GM23248 (cell line): ENCODE results near the gene MOBP.

ENCODE experiments used
- EZH2 ChIP-seq: fragments of 200-600 bp; sonication (generic); IDR thresholded peaks from 2 replicates; pipeline ENCODE4 v1.6.1; 2018; ENCODE audit warnings: antibody characterized with exemption, mild to moderate bottlenecking; ENCODE audit not compliant: insufficient read depth, poor library complexity, severe bottlenecking
- EZH2phosphoT487 ChIP-seq: fragments of 200-600 bp; sonication (generic); IDR thresholded peaks from 2 replicates; pipeline ENCODE4 v1.6.1; 2018; ENCODE audit warnings: antibody characterized with exemption, moderate library complexity, mild to moderate bottlenecking, low read depth; ENCODE audit not compliant: insufficient read depth

- no peak for TF ChIP-seq EZH2
- no peak for TF ChIP-seq EZH2phosphoT487
Observed at GRCh38 chr3:39473452-39474125, 6.1 kb downstream of the MOBP start.
